K562 (cell line): ENCODE data around the gene BCL2L12. TPM values are rescaled to one million over a fixed set of nuclear protein-coding genes. Genes with fewer than 3 reads are reported as not detected.
A peak's percentile ranks its signal among the peaks of the same experiment; 100 is the strongest.
"Not testable (repeated sequence)": the region's sequence is repeated elsewhere in the genome, so short reads cannot be mapped to it uniquely, and the experiment has no call there.

Source experiments
- ATAC-seq: fragments of 200-7000 bp; cut with Tn5 transposase; 3 replicates; pipeline ENCODE4 v1.9.1; 2020; ENCODE audit warnings: moderate library complexity
- BruUV-seq: library from RNA; stranded (reverse); fragments of 400-500 nt; replicated peaks from 2 replicates; lab custom pipeline; 2021; lab: Mats Ljungman, UMichigan
- CTCF ChIA-PET: fragments of 300-600 bp; formaldehyde crosslinking; extraction: SDS; loops from one replicate; lab custom pipeline; 2021; ENCODE audit warnings: low intra/inter-chr PET ratio; lab: Yijun Ruan, JAX
- POLR2A ChIA-PET: fragments of 300-600, 350-650 bp; sonication (Branson Sonifier 250); formaldehyde crosslinking; extraction: SDS; loops from one replicate; lab custom pipeline; 2021; ENCODE audit warnings: antibody characterized with exemption, inconsistent platforms; lab: Yijun Ruan, JAX
- DNase-seq, 4 experiments: peaks; one replicate each; pipeline versions ENCODE4 v3.0.0 to v3.0.0-alpha.2; 2011 to 2018; ENCODE audit warnings: low spot score in 3 of 4, mixed read lengths in 3 of 4; ENCODE audit errors: extremely low read depth in 1 of 4
- FAIRE-seq: peaks from 2 replicates; lab custom pipeline; 2011; peaks lifted over from hg19 to GRCh38; lab: Jason Lieb, UNC
- H2AFZ ChIP-seq: 2 replicates; pipeline ENCODE4 v1.6.0; 2011; ENCODE audit warnings: low read depth, low read length, control low read depth, inconsistent platforms
- H3K27ac ChIP-seq: fragments of 200-600 bp; 3 replicates; pipeline ENCODE4 v1.8.0; 2011; ENCODE audit warnings: low read depth, mild to moderate bottlenecking, control low read depth, inconsistent platforms, low read length, moderate library complexity, mixed read lengths; ENCODE audit errors: extremely low read depth
- H3K27me3 ChIP-seq, 2 experiments: fragments of 300-600 bp in 1 of 2; 2 replicates in 1 of 2; 3 replicates in 1 of 2; pipeline versions ENCODE4 v1.6.0 to v1.8.0; 2011; ENCODE audit warnings: inconsistent platforms in 2 of 2, low read length in 2 of 2, mild to moderate bottlenecking in 1 of 2, mixed read lengths in 1 of 2, moderate library complexity in 1 of 2; ENCODE audit not compliant: control insufficient read depth in 2 of 2, insufficient read depth in 2 of 2
- H3K36me3 ChIP-seq: fragments of 300-600 bp; 3 replicates; pipeline ENCODE4 v1.8.0; 2011; ENCODE audit warnings: mild to moderate bottlenecking, low read length, inconsistent platforms; ENCODE audit not compliant: control insufficient read depth, insufficient read depth
- H3K4me1 ChIP-seq, 2 experiments: fragments of 200-600 bp in 1 of 2; replicated peaks in 1 of 2; 2 replicates in 1 of 2; 3 replicates in 1 of 2; pipeline versions ENCODE4 v1.5.1 to v1.8.0; 2011; ENCODE audit warnings: inconsistent platforms in 2 of 2, low read length in 2 of 2, mild to moderate bottlenecking in 1 of 2, mixed read lengths in 1 of 2, moderate library complexity in 1 of 2; ENCODE audit not compliant: control insufficient read depth in 2 of 2, insufficient read depth in 2 of 2
- H3K4me2 ChIP-seq: 2 replicates; pipeline ENCODE4 v1.6.1; 2011; ENCODE audit warnings: low read length, control low read depth, inconsistent platforms, mixed read lengths; ENCODE audit not compliant: insufficient read depth
- H3K4me3 ChIP-seq: fragments of 200-600 bp; sonication (generic), shearing (Covaris generic); 2 replicates; pipeline ENCODE4 v1.5.1; 2016; ENCODE audit warnings: control low read depth, inconsistent platforms
- H3K79me2 ChIP-seq: fragments of 200-600 bp; 3 replicates; pipeline ENCODE4 v1.8.0; 2011; ENCODE audit warnings: low read length, inconsistent platforms; ENCODE audit not compliant: control insufficient read depth, insufficient read depth
- H3K9ac ChIP-seq, 2 experiments: 2 replicates each; pipeline versions ENCODE4 v1.6.0 to v1.6.1; 2011; ENCODE audit warnings: low read depth in 2 of 2, low read length in 2 of 2, control low read depth in 1 of 2, inconsistent platforms in 1 of 2, mild to moderate bottlenecking in 1 of 2, mixed read lengths in 1 of 2; ENCODE audit not compliant: insufficient read depth in 1 of 2
- H3K9me1 ChIP-seq: one replicate; pipeline ENCODE4 v1.6.0; 2011; ENCODE audit warnings: inconsistent platforms, mild to moderate bottlenecking, low read length, moderate library complexity; ENCODE audit not compliant: control insufficient read depth, insufficient read depth
- H3K9me3 ChIP-seq: replicated peaks from 2 replicates; pipeline ENCODE4 v1.5.1; 2011; ENCODE audit warnings: low read depth, low read length, inconsistent platforms; ENCODE audit not compliant: control insufficient read depth, insufficient read depth
- H4K20me1 ChIP-seq: replicated peaks from 2 replicates; pipeline ENCODE4 v1.6.1; 2011; ENCODE audit warnings: low read length, inconsistent platforms, mixed read lengths; ENCODE audit not compliant: control insufficient read depth, insufficient read depth
- CEBPB ChIP-seq: fragments of 450-650 bp; IDR thresholded peaks from 2 replicates; pipeline ENCODE4 v1.6.1; 2016; ENCODE audit warnings: missing genetic modification characterization, missing compliant biosample characterization
- CEBPG ChIP-seq, 3 experiments: fragments of 200-800 bp in 1 of 3; sonication (Bioruptor generic) in 1 of 3; sonication (generic) in 1 of 3; formaldehyde crosslinking in 1 of 3; IDR thresholded peaks in 2 of 3; conservative IDR thresholded peaks in 1 of 3; 2 replicates each; pipeline versions ENCODE4 v1.6.1 to v1.8.0; 2016 to 2022; ENCODE audit warnings: missing compliant biosample characterization in 2 of 3, missing genetic modification characterization in 2 of 3, mild to moderate bottlenecking in 1 of 3, missing genetic modification reagents in 1 of 3
- KDM1A ChIP-seq, 2 experiments: fragments of 450-650 bp; IDR thresholded peaks; 2 replicates each; pipeline ENCODE4 v1.6.1; 2016; ENCODE audit warnings: mild to moderate bottlenecking in 2 of 2
- RCOR1 ChIP-seq, 2 experiments: IDR thresholded peaks; 2 replicates each; pipeline ENCODE4 v1.6.1; 2012; ENCODE audit warnings: low read depth in 2 of 2, low read length in 2 of 2, borderline replicate concordance in 1 of 2, improper control_type of control experiment in 1 of 2
- WGBS: fragments of 100-300 bp; shearing (Covaris generic); methylation state at CpG from one replicate; pipeline ENCODE4 v1.1.6; 2016; ENCODE audit warnings: low coverage, mixed read lengths; ENCODE audit not compliant: insufficient coverage; ENCODE audit errors: missing lambda C conversion rate; 5-methylcytosine and 5-hydroxymethylcytosine counted together
- in situ Hi-C: fragments of 300-500 bp; cut with MboI; formaldehyde crosslinking; loops from 4 replicates; pipeline ENCODE4 v1.15.0; 2018; ENCODE audit warnings: inconsistent platforms, mixed read lengths
- intact Hi-C: fragments of 100-400 bp; cut with micrococcal nuclease; formaldehyde crosslinking; loops from 2 replicates; pipeline ENCODE4 v1.14.2; 2022
- polyA plus RNA-seq, 8 experiments: library from polyadenylated mRNA; depleted of rRNA in 4 of 8; stranded (reverse) in 5 of 8; unstranded in 3 of 8; fragments of >200 nt; fragmentation: Nextera tagmentation in 2 of 8; fragmentation: Illumina TruSeq in 1 of 8; extraction: Ambion mirVana in 2 of 8; extraction: Trizol in 1 of 8; gene quantifications; 2 replicates each; pipeline versions ENCODE4 v1.2.1 to v1.2.3, GENCODE V29; 2011 to 2014; ENCODE audit warnings: inconsistent platforms in 1 of 8, missing spikeins in 1 of 8
- total RNA-seq, 7 experiments: library from RNA; depleted of rRNA in 6 of 7; stranded (reverse); fragments of >200 nt in 6 of 7; fragmentation: Illumina TruSeq in 2 of 7; extraction: Trizol in 2 of 7; gene quantifications; 2 replicates each; pipeline versions ENCODE4 v1.2.1 to v1.2.3, GENCODE V29; 2011 to 2021; ENCODE audit warnings: low replicate concordance in 1 of 7

Gene BCL2L12
- total and polyA plus RNA-seq, 9 of the 15 experiments (the other 6 are each of a cell fraction or from before 2014, with no cell fraction given): 7.4 to 263 (median 81.2) TPM

DNA sequence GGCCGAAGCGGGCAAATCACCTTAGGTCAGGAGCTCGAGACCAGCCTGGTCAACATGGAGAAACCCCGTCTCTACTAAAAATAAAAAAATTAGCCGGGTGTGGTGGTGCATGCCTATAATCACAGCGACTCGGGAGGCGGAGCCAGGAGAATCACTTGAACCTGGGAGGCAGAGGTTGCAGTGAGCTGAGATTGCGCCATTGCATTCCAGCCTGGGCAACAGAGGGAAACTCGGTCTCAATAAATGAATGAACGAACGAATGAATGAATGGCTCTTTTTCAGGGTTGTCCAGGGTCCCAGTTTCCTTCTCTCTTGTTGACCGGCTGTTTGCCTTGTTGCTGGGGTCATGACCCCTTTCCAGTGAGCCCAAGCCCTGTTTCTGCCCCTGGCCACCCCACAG lies 47.9 kb upstream of the BCL2L12 start:
- H3K4me2 ChIP-seq; ATAC-seq; FAIRE-seq; DNase-seq; CTCF ChIA-PET; H3K27ac ChIP-seq; H3K9ac ChIP-seq; H3K4me1 ChIP-seq; intact Hi-C loops; H3K9me3 ChIP-seq; H3K27me3 ChIP-seq; H3K9me1 ChIP-seq; BruUV-seq; H4K20me1 ChIP-seq; in situ Hi-C loops; H2AFZ ChIP-seq; H3K4me3 ChIP-seq; H3K79me2 ChIP-seq; TF ChIP-seq CEBPG (CRISPR knock-in tag; IDR thresholded peaks at IDR 0.05): not testable (repeated sequence)
- TF ChIP-seq CEBPB (tag): peak; percentile 42; the same call in 1 of the 2 replicates
- TF ChIP-seq CEBPG (tag; conservative IDR thresholded peaks at IDR 0.05 in 1 of 2, IDR thresholded peaks at IDR 0.05 in 1 of 2): 0 out of 4 replicates have a peak, but pooled peaks of 1 of the 2 experiments have one; percentile 17
- peak; percentile 86 to 90 for TF ChIP-seq KDM1A (IDR thresholded peaks at IDR 0.05)
- 0 out of 4 replicates have a peak, but pooled peaks of 1 of the 2 experiments have one; percentile 6 for TF ChIP-seq RCOR1 (IDR thresholded peaks at IDR 0.05; ENCODE audit: borderline replicate concordance in 1 of 2, low read depth in 2 of 2, low read length in 2 of 2)
- H3K36me3 ChIP-seq: peaks cover 70% of the 10 kb centered on the region; the same call in 1 of the 3 replicates
- POLR2A ChIA-PET: interaction anchor here (0.6 to 1.0 kb wide), 3 partner anchors 25 to 153 kb away, joined by 3 read pairs; no protein-coding TSS in a partner anchor
- WGBS: 85% methylated on average over 13 of the region's 13 CpGs
